GM19025 (cell line): ENCODE data around the gene MPG.

ENCODE experiments used
- ATAC-seq: cut with Tn5 transposase; IDR thresholded peaks from one replicate; pipeline ENCODE4 v1.9.1; 2021; ENCODE audit warnings: mild to moderate bottlenecking, low read depth, moderate library complexity; ENCODE audit not compliant: unreplicated experiment

Gene MPG

DNA sequence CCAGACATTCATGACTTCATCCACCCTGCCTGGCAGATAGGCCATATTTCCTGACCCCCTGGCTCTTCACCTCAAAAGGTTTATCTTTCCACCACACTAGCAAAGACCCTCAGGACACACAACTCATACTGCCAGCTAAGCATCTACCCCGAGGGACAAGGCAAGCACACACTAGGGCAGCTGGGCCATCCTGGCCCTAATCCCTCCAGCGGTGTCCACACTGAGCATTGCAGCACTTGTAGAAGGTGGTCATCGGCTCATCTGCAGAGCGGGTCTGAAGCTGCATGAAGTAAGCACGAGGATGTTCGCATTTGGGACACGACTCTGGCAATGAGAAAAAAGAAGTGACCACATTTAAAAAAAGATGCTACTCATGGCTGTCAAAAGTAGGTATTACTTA is 30.8 kb upstream of the MPG start:
- ATAC-seq: no peak

DNA sequence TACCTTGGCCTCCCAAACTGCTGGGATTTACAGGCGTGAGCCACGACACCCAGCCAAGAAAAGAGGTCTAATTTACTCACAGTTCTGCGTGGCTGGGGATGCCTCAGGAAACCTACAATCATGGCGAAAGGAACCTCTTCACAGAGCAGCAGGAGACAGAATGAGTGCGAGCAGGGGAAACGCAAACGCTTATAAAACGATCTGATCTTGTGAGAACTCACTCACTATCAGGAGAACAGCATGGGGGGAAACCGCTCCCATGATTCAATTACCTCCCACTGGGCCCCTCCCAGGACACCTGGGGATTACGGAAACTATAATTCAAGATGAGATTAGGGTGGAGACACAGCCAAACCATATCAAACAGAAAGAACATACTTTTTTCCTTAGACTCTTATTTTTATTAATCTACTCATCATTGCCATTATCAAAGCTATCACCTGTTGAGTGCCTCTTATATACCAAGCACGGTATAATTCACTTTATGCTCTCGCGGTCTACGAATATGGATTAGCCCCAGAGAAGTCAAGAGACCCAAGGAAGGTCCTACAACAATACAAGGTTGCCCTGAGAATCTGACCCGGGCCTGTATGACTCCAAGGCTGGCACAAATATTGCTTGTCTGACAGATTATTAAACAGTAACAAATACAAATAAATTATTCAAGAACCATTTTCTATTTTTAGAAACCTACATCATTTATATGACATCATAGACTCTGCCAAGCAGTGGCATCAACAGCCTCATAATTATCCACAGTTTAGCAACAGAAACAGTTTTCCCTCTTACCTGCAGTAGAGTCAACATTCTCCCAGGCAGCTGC is 27.0 kb upstream of the MPG start:
- ATAC-seq: no peak

DNA sequence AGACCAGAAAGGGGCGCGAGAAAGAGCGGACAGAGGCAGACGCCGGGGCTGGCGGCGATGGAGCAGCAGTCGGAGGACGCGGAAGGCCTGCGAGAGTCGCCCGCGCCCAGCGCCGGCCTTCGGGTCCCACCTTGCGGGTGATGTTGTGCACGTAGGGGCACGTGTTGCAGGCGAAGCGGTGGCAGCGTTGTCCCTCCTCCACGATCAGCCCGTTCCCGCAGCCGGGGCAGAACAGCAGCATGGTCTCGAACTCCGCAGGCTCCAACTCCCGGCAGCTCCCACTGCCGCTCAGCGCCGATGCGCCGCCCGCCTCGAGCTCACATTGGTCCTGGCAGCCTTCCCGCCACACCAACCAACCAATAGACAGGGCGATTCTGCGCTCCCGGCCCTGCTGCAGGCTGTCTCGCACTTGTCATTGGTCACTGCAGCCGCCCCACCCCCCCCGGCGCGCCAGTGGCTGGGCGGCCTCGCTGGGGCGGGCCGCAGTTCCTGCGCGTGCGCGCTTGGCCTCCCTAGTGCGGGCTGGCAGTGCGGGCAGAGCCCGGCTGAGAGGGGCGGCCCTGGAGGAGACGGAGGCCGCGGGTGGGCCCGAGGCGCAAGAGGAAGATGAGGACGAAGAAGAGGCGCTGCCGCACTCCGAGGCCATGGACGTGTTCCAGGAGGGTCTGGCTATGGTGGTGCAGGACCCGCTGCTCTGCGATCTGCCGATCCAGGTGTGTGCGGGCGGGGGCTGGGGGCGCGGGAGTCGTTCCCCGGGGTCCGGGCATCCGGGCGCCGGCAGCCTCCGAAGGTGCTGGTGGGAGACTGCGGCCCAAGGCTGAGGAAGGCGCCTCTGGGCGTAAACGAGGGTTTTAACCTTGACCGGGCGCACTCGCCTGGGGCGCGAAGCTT is 24.4 kb upstream of the MPG start, which contains the start of the genes POLR3K and SNRNP25:
TSS of gene POLR3K (minus strand) at position 263 of the 891 bp plus-strand sequence. CDS start at position 241, 22 bp downstream.
TSS of gene SNRNP25 (plus strand) at position 483 of the 891 bp plus-strand sequence. CDS start at position 672, 189 bp downstream.
- ATAC-seq: peak; percentile 91

DNA sequence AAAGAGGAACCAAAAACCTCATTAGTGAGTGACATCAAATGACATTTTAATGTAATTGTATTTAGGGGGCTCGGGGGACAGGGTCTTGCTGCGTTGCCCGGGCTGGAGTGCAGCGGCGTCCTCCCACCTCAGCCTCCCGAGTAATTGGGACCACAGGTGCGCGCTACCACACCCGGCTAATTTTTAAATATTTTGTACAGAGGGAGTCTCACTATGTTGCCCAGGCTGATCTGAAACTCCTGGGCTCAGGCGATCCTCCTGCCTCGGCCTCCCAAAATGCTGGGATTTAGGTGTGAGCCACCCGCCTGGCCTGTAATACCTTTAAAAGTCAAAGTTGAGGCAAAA is 23.8 kb upstream of the MPG start:
- ATAC-seq: no peak

DNA sequence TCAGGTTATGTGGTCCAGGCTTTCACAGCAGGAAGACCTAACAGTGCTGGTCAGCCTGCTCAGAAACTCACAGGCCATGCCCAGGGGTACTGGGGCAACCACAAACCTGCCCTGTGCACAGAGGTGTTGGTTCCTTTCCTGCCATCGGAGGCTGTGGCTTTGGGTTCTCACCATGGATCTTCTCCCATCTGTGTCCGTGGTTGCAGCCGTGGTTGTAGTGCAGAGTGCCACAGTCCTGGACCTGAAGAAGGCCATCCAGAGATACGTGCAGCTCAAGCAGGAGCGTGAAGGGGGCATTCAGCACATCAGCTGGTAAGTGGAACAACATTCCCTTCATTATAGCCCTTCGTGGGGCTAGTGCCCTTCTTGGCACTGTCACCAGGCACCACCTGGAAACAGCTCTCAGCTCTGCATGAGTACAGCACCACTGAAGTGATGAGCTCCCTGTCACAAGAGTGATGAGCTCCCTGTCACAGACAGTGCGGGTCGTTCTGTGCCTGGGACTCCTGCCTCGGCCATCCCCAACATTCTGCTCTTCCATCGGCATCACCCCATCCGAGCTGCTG is 22.4 kb upstream of the MPG start:
- no peak for ATAC-seq

DNA sequence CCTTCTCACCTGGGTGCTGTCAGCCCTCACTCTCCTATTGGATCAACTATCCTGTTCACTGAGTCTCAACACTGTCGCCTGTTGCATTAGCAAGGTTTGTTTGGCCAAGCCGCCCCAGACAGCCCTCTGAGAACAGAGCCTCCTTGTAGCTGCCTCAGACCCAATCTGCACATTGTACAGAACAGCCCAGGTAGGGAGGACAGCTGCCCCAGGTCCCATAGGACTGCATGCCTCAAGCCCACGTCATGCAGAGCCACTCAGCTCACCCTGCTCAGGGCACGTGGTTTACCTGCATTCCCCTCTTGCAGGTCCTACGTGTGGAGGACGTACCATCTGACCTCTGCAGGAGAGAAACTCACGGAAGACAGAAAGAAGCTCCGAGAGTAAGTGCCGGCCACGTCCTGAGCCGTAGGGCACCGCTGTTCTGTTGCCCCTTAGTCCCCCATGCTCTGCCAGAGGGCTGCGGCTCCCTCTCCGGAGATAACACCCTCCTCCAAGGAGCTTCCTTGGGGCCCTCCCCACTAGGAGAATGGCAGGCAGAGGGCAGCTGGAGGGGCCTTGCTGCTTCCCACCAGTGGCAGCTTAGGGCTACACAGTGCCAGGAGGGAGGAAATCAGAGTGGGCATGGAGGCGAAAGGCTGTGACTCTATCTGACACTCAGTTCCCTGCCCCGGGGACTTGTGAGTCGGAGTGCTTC is 21.6 kb upstream of the MPG start:
- no peak for ATAC-seq

DNA sequence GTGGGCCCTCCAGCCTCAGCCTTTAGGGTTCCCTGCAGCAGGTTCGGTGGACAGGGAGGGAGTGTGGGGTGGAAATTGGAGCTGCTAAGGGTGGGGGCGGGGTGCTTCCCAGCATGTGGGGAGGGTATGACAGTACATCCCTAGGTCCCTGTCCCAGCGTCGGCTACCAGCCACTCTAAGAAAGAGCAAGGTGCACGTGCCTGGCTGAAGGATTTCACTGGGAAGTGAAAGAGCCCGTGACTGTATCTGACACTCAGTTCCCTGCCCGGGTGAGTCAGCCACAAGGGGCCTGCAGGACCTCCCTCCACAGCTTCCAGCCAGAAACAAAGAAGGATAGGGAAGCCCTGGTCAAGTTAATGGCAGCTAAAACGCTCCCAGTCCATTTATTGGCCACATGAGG is 20.3 kb upstream of the MPG start:
- no peak for ATAC-seq

DNA sequence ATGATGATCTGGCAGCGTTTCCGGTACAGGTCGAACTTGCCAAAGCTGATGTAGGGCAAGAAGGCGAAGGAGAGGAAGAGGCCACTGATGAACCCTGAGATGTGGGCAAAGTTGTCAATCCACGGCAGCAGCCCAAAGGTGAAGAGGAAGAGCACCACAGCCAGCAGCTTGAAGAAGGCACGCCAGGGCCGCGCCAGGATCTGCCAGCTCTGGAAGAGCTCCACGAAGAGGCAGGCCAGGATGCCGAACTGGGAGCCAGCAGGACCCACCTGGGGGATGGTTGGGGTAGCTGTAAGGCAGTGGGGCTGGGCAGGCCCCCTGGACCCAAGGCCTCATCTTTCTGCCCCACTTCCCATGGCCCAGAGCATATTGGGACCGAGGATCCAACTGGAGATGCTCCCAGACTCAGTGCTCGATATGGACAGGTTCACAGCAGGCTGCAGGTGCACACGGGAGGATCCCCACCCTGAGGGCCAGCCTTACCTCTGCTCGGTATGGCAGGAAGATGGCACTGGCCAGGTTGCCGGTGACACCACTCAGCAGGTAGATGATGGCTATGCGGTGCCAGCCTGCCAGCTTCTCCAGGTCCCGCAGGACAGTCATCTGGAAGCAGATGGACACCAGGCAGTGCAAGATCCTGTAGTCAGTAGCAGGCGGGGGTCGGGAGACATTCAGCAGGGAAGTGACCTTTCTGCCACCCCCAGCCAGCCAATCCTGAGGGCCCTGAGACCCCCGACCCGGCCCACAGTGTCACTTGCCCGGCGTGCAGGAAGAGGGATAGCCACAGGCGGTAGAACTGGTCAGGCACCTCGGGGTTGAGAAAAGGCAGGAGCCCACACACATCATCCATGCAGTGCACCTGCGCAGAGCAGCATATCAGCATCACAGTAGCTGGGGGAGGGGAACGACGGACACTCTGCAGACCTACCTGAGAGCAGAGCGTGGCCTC is 19.3 kb upstream of the MPG start:
- ATAC-seq: no peak

DNA sequence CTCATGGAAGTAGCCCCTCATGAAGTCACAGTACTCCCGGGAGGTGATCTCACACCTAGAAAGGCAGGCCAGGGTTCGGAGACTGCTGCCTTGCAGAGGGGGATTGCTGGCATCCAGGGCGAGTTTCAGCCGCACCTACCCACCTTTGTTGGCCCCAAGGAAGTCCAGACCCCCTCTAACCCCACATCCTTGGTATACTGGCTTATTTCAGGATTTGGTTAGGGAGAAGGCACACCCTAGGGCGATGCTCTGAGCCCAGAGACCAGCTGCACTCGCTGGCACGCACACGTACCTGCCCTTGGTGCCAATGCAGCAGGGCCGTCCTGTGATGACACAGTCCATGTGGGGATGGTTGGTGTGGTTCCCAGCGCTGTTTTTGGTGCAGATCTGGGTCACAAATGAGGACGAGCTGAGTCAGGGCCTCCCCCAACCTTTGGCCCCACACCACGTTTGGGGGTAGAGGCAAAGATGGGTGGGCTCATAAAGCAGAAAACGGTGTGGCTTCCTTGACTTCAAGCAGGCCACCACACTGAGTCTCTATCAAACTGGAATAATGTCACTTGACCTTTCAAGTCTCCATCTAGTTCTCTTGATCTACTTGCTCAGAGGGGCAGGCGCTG is 18.5 kb upstream of the MPG start:
- ATAC-seq: no peak

DNA sequence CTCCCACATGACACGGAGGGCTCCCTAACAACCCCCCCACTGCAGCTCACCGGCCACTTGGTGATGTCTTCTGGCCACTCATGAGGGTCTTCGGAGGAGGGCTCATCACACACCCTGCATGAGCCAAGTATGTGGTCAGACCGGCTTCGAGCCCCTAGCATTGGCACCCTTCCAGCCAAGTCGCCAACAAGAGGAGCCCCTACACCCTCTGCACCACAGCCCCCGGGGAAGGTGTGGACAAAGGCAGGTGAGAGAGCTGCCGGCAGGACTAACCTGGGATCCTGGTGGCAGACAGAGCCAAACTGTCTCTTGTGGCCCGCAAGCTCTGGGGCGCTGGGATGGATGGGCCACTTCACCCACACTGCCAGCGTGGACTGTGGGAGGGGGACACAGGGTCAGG is 17.9 kb upstream of the MPG start:
- ATAC-seq: no peak

DNA sequence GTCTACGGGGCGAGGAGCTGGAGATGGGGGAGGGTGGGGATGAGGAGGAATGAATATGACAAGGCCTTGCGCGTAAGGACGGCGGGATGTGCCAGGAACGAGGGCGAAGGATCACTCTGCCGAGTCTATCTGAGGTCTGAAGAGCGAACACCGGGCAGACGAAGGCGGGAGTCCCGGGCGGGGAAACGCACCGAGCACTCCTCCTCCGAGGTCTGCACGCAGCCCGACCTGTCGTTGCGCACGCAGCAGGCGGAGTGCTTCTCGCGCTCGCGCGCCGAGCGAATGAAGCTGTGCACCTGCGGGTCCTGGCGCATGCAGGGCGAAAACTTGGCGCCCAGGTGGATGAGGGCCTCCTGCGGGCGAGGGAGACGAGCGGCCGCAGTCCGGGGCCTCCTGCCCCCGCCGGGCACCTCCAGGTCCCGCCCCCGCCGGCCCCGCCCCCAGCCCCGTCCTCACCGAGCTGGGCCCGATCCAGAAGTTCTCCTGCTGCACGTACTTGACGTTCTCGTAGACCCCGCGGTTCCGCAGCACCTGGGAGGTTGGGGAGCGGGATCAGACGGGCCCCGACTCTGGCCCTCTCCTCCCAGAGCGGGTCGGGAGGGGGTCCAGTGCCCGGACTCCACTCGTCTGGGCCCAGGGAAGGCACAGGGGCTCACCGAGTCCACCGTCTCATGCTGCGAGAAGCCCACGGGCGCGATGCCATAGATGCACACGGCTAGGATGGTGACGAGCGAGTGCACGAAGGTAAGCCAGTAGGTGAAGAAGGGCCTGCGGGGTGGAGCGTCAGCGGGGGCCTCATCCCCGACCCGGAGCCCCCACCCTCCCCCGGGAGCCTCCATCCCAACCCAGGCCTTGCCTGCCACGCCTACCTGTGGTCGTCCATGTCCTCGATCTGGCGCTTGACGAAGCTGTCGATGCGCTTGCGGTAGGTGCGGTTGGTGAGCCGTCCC is 16.8 kb upstream of the MPG start:
- ATAC-seq: no peak

DNA sequence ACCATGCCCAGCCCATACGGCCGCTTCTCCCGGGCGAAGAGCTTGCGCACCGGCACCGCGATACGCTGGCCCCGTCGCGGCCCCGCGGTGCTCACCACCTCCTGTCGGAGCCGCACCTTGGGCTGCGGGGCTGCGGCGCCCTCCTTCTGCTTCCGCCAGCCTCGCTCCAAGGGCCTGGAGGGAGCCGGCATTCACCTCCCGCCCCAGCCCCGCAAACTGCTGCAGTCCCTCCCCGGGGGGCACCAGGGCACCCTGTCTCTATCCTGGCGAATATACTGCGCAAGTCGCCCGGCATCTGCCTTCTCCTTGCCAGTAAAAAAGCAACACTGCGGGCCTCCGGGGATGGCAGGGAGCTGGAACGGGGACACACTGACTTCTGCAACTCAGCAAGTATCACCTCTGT is 16.1 kb upstream of the MPG start:
- no peak for ATAC-seq

DNA sequence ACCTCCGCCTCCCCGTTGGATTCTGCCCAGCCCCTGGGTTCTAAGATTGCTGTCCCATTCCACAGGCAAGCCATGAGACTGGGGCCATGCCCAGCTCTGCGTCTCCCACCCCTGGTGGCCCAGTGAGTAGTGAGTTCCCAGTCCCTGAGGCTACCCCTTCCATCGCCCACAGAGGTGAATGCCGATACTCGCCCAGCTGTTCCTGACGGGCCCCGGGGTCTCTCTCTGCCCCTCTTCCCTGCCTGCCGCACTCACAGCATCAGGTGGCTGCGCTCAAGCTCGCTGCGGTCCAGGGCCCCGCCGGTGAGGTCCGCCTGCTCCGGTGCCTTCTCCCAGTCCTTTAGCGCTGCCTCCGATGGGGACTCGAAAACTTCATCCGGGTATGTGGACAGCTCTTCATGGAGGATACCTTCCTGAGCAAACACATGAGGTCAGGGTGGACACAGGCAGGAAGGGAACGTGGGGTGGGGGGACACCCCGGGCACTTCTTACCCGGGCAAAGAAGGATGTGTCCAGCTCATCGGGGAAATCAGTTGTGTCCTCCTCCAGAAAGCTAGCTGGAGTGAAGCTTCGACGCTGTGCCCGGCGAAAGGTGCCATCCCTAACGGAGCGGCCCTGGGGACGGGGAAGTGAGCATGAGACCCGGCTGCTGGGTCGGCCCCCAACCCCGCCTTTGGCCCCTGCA is 15.6 kb upstream of the MPG start:
- ATAC-seq: no peak

DNA sequence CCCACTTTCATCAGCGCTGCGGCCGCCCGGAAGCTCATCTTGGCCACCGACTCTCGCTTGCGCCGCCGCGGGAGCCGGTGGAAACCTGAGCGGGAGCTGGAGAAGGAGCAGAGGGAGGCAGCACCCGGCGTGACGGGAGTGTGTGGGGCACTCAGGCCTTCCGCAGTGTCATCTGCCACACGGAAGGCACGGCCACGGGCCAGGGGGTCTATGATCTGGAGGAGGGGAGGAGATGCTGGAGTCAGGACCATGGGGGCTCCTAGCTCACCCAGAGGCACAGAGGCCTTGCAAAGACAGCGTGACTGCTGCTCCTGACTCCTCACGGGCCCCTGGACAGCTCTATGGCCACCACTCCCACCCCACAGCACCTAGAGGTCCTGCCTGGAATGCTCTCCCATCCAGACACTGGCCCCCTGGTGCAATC is 15.0 kb upstream of the MPG start:
- no peak for ATAC-seq

DNA sequence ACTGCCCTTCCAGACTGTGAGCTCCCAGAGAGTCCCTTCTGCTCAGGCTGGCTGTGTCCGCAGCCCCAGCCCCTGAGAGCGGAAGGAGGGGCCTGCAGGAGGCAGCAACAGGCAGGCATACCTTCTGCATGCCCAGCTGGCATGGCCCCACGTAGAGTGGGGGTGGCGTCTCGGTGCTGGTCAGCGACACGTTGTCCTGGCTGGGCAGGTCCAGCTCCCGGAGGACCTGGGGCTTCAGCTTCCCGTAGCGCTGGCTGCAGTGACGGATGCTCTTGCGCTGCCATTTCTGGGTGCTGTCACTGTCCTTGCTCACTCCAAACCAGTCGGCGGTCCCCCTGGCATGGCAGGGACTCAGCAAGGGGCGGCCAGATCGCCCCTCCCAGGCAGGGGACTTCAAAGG is 14.6 kb upstream of the MPG start:
- no peak for ATAC-seq

DNA sequence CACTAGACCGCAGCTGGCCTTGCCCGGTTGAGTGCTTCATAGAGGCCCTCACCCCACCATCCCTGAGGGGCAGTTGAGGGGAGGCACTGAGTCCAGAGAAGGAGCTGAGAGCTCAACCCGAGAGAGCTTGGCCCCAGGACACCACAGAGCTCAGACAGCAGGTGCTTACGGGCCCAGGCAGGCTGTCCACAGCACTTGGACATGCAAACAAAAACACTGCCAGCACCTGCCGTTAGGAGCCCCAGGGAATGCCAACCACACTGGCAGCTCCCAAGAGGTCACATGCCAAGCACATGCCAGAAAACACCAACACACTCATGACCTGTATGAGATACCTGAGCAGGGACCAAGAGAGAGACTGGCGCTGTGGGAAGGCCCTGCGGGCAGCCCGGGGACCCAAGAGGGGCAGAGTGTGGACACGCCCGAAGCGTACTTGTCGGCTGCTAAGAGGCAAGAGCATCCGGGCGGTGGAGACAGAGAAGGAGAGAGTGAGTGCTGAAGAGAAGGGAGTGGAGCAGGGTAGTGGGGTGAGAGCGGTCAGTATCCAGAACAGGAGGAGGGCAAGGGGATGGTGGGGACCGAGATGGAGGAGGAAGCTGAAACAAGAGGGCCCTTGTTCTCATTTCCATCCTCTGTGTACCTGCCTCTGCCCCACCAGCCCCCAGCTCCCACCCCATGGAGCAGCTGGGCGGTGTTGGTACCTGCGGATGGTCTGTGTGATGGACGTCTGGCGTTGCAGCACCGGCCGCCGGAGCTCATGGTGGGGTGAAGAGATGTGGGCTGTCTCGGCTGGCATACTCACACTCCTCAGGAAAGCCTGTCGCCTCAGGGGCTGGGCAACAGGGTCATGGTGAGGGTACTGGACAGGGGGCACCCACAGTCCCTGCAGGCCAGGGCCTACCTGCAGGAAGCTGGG is 13.8 kb upstream of the MPG start:
- ATAC-seq: no peak

DNA sequence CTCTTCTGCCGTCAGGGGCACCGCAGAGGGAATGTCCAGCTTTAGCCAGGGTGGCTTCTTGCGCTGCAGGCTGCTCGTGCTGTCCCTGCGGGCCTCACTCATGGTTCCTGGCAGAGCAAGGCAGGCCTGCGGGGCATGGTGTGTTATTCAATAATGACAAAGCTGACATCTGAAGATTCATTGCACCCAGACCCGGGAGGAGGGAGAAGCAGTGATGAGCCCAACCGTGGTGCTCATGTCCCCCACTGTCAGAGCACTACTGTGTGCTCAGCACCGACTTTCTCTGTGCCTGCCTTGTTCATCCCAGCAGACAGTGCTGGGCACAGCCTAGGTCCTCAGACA is 13.1 kb upstream of the MPG start:
- no peak for ATAC-seq
